Measurements from ENCODE around the gene METRN.

DNA sequence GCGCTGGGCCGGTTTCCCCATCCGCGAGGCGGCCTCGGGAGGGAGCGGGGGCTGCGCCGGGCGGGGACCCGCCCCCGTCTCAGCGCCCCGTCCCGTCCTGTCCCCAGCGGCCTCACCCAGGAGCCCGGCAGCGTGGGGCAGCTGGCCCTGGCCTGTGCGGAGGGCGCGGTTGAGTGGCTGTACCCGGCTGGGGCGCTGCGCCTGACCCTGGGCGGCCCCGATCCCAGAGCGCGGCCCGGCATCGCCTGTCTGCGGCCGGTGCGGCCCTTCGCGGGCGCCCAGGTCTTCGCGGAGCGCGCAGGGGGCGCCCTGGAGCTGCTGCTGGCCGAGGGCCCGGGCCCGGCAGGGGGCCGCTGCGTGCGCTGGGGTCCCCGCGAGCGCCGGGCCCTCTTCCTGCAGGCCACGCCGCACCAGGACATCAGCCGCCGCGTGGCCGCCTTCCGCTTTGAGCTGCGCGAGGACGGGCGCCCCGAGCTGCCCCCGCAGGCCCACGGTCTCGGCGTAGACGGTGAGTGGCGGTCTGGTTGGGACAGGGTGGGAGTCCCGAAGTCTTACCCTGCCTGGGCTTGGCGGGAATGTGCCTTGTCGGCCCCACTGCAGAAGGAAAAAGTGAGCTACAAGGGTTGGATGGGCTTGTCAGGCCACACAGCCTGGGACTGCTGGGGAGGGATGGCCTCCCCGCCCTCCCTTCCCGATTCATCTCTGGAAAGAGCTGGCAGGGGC lies 720 bp downstream of the METRN start:
- no peak for TF ChIP-seq POLR2A (IDR thresholded peaks at IDR 0.05)
- TF ChIP-seq, protein P1, sequence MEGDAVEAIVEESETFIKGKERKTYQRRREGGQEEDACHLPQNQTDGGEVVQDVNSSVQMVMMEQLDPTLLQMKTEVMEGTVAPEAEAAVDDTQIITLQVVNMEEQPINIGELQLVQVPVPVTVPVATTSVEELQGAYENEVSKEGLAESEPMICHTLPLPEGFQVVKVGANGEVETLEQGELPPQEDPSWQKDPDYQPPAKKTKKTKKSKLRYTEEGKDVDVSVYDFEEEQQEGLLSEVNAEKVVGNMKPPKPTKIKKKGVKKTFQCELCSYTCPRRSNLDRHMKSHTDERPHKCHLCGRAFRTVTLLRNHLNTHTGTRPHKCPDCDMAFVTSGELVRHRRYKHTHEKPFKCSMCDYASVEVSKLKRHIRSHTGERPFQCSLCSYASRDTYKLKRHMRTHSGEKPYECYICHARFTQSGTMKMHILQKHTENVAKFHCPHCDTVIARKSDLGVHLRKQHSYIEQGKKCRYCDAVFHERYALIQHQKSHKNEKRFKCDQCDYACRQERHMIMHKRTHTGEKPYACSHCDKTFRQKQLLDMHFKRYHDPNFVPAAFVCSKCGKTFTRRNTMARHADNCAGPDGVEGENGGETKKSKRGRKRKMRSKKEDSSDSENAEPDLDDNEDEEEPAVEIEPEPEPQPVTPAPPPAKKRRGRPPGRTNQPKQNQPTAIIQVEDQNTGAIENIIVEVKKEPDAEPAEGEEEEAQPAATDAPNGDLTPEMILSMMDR (IDR thresholded peaks at IDR 0.05), result no peak
- TF ChIP-seq EP300 (IDR thresholded peaks at IDR 0.05; ENCODE audit: low read depth), result no peak
- TF ChIP-seq POLR2AphosphoS5 (IDR thresholded peaks at IDR 0.05), result no peak

Measured in transverse colon (tissue), 4 donors.